Neural crest cell (in vitro differentiated cells): ENCODE measurements around the gene FAR1. TPM values are rescaled to one million over a fixed set of nuclear protein-coding genes. Genes with fewer than 3 reads are reported as not detected.
A peak's percentile ranks its signal among the peaks of the same experiment; 100 is the strongest.

Source experiments
- DNase-seq: peaks from one replicate; pipeline ENCODE4 v3.0.0; 2021; ENCODE audit warnings: low read depth, mixed read lengths, low spot score
- H3K27ac Mint-ChIP-seq: one replicate; pipeline ENCODE4 v1.8.0; 2021; ENCODE audit warnings: mild to moderate bottlenecking, mixed read lengths; ENCODE audit not compliant: unreplicated experiment
- H3K27me3 Mint-ChIP-seq: 2 replicates; pipeline ENCODE4 v1.8.0; 2021; ENCODE audit warnings: low read depth, mild to moderate bottlenecking, mixed read lengths
- H3K36me3 Mint-ChIP-seq: 2 replicates; pipeline ENCODE4 v1.8.0; 2021; ENCODE audit warnings: low read depth, mild to moderate bottlenecking, mixed read lengths
- H3K4me1 Mint-ChIP-seq: 2 replicates; pipeline ENCODE4 v1.8.0; 2021; ENCODE audit warnings: mixed read lengths
- H3K4me3 Mint-ChIP-seq: one replicate; pipeline ENCODE4 v1.8.0; 2021; ENCODE audit warnings: mild to moderate bottlenecking, mixed read lengths
- H3K9me3 Mint-ChIP-seq: 2 replicates; pipeline ENCODE4 v1.8.0; 2021; ENCODE audit warnings: mixed read lengths
- CTCF ChIP-seq: fragments of 200-600 bp; sonication (generic); conservative IDR thresholded peaks from 2 replicates; pipeline ENCODE4 v1.5.0; 2021; ENCODE audit warnings: antibody characterized with exemption, mild to moderate bottlenecking
- total RNA-seq: library from RNA; stranded (reverse); gene quantifications from 2 replicates; pipeline ENCODE4 v1.2.1, GENCODE V29; 2021

Gene FAR1
- total RNA-seq, 1 donor from 2014 or later, result 60.8 TPM

- no peak for DNase-seq
- Mint-ChIP-seq H3K27ac (peak overlapping the region; percentile 35), H3K4me3 (no peak overlapping the region), H3K9me3 (no peaks in the 10 kb centered on the region), H3K4me1 (peaks cover 55% of the 10 kb centered on the region), H3K27me3 (no peaks in the 10 kb centered on the region), H3K36me3 (peaks cover 3% of the 10 kb centered on the region)
- no peak for TF ChIP-seq CTCF
Measured at GRCh38 chr11:13682212-13682611, 13.7 kb downstream of the FAR1 start.

GRCh38 chr11:13685461-13686108 is 17.1 kb downstream of the FAR1 start:
- Mint-ChIP-seq H3K4me3 (no peak overlapping the region), H3K9me3 (peaks cover 8% of the 10 kb centered on the region)
- TF ChIP-seq CTCF, result no peak

GRCh38 chr11:13686776-13687175 is 18.3 kb downstream of the FAR1 start:
- no peak for TF ChIP-seq CTCF
- Mint-ChIP-seq H3K9me3 (peaks cover 8% of the 10 kb centered on the region), H3K27me3 (no peaks in the 10 kb centered on the region), H3K27ac (no peak overlapping the region), H3K4me3 (no peak overlapping the region), H3K36me3 (peaks cover 12% of the 10 kb centered on the region), H3K4me1 (peaks cover 16% of the 10 kb centered on the region)
- DNase-seq, result no peak

More at GRCh38 chr11:13685461-13686108, 17.1 kb downstream of the FAR1 start:
- H3K27ac Mint-ChIP-seq, result no peak overlapping the region
- no peaks in the 10 kb centered on the region for H3K27me3 Mint-ChIP-seq
- peaks cover 24% of the 10 kb centered on the region for H3K4me1 Mint-ChIP-seq
- DNase-seq, result no peak
- peaks cover 10% of the 10 kb centered on the region for H3K36me3 Mint-ChIP-seq

- Mint-ChIP-seq H3K27ac (no peak overlapping the region), H3K27me3 (no peaks in the 10 kb centered on the region), H3K9me3 (peaks cover 8% of the 10 kb centered on the region)
Measured at GRCh38 chr11:13687271-13687670, 18.8 kb downstream of the FAR1 start.

GRCh38 chr11:13691286-13691899 is 22.9 kb downstream of the FAR1 start:
- no peaks in the 10 kb centered on the region for H3K27me3 Mint-ChIP-seq
- no peak overlapping the region for H3K27ac Mint-ChIP-seq
- no peak overlapping the region for H3K4me3 Mint-ChIP-seq
- peaks cover 17% of the 10 kb centered on the region for H3K36me3 Mint-ChIP-seq
- DNase-seq, result no peak
- H3K4me1 Mint-ChIP-seq, result peaks cover 9% of the 10 kb centered on the region
- peaks cover 8% of the 10 kb centered on the region for H3K9me3 Mint-ChIP-seq
- no peak for TF ChIP-seq CTCF

More at GRCh38 chr11:13687271-13687670, 18.8 kb downstream of the FAR1 start:
- Mint-ChIP-seq H3K4me3 (no peak overlapping the region), H3K36me3 (peaks cover 12% of the 10 kb centered on the region), H3K4me1 (peaks cover 16% of the 10 kb centered on the region)
- no peak for TF ChIP-seq CTCF
- no peak for DNase-seq
